Stimulated activated CD8-positive, alpha-beta memory T cell treated with anti-CD3 and anti-CD28 coated beads, Interleukin-2, amount 100 ng/mL, for 1 hour (primary cell): ENCODE data around the gene PEPD.

ENCODE experiments used
- DNase-seq, 2 donors: peaks; one replicate each; pipeline ENCODE4 v3.0.0-alpha.2; 2020; ENCODE audit warnings: low read depth in 2 of 2

The PEPD gene

GRCh38 chr19:33384983-33385382 is 136.6 kb downstream of the PEPD start:
- no peak for DNase-seq

DNA sequence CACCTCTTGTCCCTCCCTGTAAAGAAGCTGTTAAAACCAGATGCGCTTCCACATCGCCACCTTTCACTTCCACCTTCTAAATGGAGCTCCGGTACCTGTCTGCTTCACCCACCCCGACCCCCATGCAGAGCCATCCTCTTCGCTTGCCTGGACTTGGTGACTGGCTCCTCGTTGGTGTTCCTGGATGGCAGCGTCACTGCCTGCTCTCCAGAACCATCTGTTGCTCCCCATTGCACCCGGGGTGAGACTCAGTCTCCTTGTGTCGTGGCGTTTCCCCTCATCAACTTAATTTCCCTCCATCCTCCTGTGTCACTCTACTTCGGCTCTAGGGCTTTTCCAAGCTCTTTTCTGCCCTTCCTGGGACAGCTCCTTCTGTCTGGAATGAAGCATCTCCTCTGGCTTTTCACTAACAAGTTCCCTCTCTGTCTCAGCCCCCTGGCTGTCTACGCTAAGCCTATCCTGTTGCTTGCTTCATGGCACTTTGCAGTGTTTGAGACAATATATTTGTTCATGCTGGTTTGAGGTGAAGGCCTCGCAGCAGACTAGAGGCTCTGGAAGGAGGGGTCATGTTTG is 137.8 kb downstream of the PEPD start:
- DNase-seq, result no peak

GRCh38 chr19:33382982-33383381 is 138.6 kb downstream of the PEPD start:
- DNase-seq, result no peak

DNA sequence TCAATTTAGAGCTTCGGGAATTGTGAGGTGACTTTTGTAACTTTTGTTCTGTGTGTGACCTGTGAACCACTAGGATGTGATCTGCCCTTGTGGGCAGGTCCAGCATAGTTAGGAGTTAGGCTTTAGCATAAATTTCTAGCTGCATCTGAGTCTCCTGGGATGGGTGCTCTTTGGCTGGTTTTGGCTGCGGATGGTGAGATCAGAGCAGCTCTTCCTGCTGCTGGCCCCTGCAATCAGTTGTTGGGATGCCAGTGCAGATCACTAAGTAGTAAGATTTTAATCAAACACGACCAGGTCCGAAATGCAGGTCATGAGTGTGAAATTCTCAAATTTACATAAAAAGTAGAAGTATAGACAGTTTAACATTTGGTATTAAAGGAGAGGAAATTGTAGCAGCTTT is 139.6 kb downstream of the PEPD start:
- DNase-seq, result no peak

DNA sequence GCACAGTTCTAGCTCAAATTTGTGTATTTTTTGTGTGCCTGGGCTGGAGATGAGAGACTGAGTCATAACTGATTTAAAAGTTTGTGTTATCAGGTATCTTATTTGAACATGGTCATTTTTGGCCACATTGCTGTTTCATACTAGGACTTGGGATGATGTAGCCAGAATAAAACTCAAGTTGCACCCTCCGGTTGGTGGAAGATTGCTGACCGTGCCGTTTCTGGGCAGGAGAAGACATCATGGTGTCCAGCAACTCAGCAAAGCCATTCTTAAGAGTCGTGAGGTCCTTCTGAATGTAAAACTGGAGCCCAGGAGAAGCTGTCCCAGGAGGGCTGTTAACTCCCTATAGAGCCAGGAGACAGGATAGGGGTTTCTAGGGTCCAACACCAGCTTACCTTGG is 140.5 kb downstream of the PEPD start:
- no peak for DNase-seq

- no peak for DNase-seq
Measured at GRCh38 chr19:33379151-33379829, 142.3 kb downstream of the PEPD start.

- no peak for DNase-seq
Measured at GRCh38 chr19:33377586-33378475, 143.8 kb downstream of the PEPD start.

DNA sequence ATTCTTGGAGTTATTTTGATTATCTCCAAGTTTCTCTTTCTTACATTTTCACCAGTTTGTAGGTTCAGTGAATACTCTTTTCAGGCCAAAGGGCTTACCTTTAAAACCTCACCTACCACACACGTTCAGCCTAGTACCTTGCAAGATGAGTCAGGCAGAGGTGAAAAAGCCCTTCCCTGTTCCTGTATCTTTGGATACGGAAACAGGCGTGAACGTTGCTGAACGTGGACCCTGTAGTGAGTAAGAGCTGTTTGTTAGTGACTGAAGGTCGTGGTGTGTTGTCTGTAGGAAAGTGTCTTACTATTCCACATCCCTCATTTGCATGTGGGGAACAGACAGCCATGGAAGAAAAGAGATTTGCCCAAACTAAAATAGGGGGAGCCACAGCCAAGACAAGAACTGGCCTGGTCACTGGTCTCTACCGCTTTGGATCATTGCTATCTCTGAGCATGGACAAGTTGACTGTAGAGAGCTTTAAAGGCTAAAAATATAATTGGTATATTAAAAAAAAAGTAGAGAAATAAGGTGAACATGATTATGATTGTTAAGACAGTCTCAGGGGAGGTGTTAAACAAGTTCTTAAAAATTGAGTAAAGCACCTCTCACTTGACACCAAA is 144.5 kb downstream of the PEPD start:
- no peak for DNase-seq

DNA sequence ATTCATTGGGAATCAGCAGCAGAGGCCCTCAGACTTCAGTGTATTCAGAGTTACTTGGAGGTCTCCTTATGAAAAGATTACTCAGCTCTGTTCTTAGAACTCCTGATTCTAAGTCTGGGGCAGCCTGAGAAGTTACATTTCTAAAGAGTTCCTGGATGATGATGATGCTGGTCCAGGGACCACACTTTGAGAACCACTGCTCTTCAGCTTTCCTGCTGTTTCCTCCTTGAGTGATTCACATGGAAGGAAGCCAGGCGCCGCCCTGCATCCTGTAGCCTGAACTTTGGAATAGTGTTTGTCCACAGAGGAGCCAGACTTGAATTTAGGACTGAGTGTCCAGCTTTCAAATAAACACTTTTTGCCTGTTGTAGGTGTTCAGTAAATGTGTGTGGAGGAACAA is 145.2 kb downstream of the PEPD start:
- DNase-seq, result no peak

- DNase-seq, result no peak
Measured at GRCh38 chr19:33375837-33376159, 145.8 kb downstream of the PEPD start.

- DNase-seq, result no peak
Measured at GRCh38 chr19:33375156-33375836, 146.3 kb downstream of the PEPD start.

DNA sequence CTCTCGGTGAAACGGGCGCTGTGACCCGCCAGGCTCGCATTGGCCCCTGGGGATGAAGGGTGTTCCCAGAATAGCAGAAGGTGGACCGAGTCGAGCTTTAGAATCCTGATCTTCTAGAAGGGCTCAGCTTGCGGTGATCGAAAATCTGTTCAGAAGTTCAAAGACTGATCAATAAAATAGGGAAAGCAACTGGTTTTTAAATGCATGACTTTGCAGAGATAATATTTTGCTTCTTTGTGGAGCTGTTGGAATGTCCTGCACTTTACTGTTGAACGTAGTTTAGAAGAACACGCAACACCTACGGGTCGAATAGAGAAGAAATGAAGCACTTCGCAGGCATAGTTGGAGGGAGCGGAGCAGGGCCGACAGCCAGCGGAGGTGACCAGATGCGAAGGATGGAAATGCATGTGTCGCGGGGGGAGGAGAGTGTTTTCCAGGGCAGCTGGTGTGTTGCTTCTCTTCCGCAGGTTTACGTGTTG is 147.3 kb downstream of the PEPD start:
- DNase-seq, result no peak

GRCh38 chr19:33373453-33374235 is 147.9 kb downstream of the PEPD start, which contains the start of gene CEBPG:
Gene CEBPG (plus strand): TSS chr19:33373709. CDS start chr19:33379240, 5,531 bp downstream.
- peak; percentile 88 to 89 for DNase-seq

- DNase-seq, result no peak
Measured at GRCh38 chr19:33370783-33371182, 150.8 kb downstream of the PEPD start.

GRCh38 chr19:33368074-33368864 is 153.3 kb downstream of the PEPD start:
- no peak for DNase-seq

DNA sequence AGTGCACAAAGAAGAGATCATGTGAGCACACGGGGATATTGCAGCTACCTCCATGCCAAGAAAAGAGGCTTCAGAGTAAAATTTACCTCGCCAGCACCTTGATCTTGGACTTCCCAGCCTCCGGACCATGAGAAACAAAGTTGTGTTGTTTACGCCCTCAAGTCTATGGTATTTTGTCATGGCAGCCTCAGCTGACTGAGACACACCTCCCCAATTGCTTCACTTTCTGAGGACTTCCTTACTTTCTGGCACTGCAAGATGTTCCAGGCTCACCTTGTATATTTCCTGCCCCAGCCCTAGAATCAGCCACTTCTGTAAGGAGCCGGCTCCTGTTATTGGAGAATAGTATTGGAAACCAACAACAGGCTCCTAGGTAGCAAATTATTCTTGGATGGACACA is 154.7 kb downstream of the PEPD start:
- DNase-seq, result no peak

DNA sequence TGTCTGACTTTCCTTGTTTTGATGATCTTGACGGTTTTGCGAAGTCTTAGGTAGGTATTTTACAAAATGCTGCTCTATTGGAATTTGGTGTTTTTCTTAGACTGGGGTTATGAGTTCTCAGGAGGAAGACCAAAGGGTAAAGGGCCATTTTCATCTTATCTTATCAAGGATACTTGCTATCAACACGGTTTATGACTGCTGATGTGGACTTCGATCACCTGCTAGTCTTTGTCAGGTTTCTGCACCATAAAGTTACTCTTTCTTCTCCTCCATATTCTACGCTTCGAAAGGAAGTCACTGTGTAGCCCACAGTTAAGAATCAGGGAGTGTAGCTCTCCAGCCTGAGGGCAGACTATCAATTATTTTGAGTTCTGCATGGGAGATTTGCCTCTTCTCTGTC is 155.5 kb downstream of the PEPD start:
- no peak for DNase-seq

DNA sequence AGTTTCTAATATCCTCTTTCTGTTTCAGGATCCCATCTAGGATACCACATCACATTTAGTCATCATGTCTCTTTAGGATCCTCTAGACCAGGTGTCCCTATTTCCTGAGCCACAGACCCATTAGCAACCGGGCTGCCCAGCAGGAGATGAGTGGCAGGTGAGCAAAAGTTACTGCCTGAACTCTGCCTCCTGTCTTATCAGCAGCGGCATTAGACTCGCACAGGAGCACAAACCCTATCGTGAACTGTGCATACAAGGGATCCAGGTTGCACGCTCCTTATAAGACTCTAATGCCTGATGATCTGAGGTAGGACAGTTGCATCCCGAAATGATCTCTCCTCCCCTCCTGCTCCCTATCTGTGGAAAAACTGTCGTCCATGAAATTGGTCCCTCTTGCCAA is 155.9 kb downstream of the PEPD start:
- no peak for DNase-seq

GRCh38 chr19:33363476-33363875 is 158.1 kb downstream of the PEPD start:
- DNase-seq, result no peak
